Neuron (in vitro differentiated cells): ENCODE results near the gene TCOF1.

ENCODE experiments used
- H2AFZ ChIP-seq: one replicate; pipeline ENCODE4 v1.6.1; 2013; ENCODE audit warnings: low read depth, mild to moderate bottlenecking, inconsistent platforms, low read length, moderate library complexity
- H3K27me3 ChIP-seq: one replicate; pipeline ENCODE4 v1.6.1; 2013; ENCODE audit warnings: low read length; ENCODE audit not compliant: insufficient read depth
- H3K36me3 ChIP-seq: one replicate; pipeline ENCODE4 v1.6.1; 2013; ENCODE audit warnings: low read length; ENCODE audit not compliant: insufficient read depth
- H3K4me1 ChIP-seq: one replicate; pipeline ENCODE4 v1.6.1; 2013; ENCODE audit warnings: low read length; ENCODE audit not compliant: insufficient read depth
- H3K4me3 ChIP-seq: 2 replicates; pipeline ENCODE4 v1.5.1; 2013; ENCODE audit warnings: mild to moderate bottlenecking, low read length, moderate library complexity
- H3K9me3 ChIP-seq: one replicate; pipeline ENCODE4 v1.6.1; 2013; ENCODE audit warnings: low read length

Gene TCOF1

GRCh38 chr5:150393096-150393645, 35.7 kb downstream of the TCOF1 start:
- no peaks in the 10 kb centered on the region for H3K4me1 ChIP-seq
- H2AFZ ChIP-seq: no peak overlapping the region
- H3K27me3 ChIP-seq: no peaks in the 10 kb centered on the region
- no peak overlapping the region for H3K4me3 ChIP-seq
- H3K9me3 ChIP-seq: no peaks in the 10 kb centered on the region
- peaks cover 86% of the 10 kb centered on the region for H3K36me3 ChIP-seq

DNA sequence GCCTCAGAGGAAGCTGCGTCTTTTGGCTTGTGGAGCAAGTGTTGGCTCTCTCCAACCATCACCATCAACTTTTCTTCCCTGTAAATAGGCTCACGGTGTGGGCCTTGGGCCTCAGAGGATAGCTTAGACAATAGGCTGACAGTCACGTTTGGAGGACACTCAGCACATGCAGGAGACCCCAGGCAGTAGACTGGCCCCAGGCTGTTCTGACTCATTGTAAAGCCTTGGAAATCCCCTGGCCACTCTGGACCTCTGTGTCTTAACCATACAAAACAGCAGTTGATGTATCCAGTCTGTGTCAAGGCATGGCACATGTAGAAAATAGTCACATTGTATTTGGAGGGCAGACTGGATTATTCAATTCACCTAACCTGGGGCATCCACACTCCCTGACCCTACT, 36.6 kb downstream of the TCOF1 start:
- no peak overlapping the region for H2AFZ ChIP-seq
- no peaks in the 10 kb centered on the region for H3K27me3 ChIP-seq
- no peak overlapping the region for H3K4me3 ChIP-seq
- no peaks in the 10 kb centered on the region for H3K4me1 ChIP-seq
- H3K36me3 ChIP-seq: peaks cover 89% of the 10 kb centered on the region
- no peaks in the 10 kb centered on the region for H3K9me3 ChIP-seq

DNA sequence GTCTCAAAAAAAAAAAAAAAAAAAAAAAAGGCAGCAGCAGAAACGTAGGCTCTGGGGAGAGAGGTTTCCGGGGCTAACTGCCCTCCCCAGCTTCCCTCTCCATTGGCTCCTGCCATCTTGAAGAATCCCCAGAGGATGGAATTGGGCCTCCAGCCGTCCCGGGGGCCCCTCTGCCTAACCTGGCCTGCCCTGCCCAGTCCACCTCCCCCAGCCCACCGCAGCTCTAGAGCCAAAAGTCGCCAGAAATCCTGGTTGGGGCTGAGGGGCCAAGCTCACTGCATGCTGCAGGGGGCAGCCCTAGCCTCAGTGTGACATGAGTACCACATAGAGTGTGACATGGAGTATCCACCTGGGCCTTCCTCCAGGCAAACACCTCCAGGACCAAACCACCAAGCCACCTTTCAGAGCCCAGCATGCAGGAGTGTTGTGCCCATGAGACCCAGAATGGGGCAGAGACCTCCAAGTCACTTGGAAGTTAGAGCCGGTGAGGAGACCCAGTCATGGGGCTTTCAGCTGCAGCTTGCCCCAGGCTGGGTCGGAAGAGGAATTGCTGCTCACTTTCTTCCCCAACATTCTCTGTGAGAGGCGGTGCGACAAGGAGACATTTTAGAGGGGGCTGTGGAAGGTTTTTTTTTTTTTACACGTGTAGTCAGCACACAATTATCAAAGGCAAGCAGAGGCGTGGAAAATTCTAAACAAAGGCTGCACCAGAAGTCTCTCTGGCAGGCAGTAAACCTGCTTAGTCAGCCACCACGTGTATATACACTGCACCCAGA, 37.6 kb downstream of the TCOF1 start:
- H3K36me3 ChIP-seq: peaks cover 89% of the 10 kb centered on the region
- H3K4me1 ChIP-seq: no peaks in the 10 kb centered on the region
- H3K4me3 ChIP-seq: no peak overlapping the region
- no peaks in the 10 kb centered on the region for H3K9me3 ChIP-seq
- no peaks in the 10 kb centered on the region for H3K27me3 ChIP-seq
- no peak overlapping the region for H2AFZ ChIP-seq

- H3K36me3 ChIP-seq: peaks cover 90% of the 10 kb centered on the region
- no peaks in the 10 kb centered on the region for H3K9me3 ChIP-seq
- H3K4me3 ChIP-seq: no peak overlapping the region
- no peaks in the 10 kb centered on the region for H3K27me3 ChIP-seq
- H3K4me1 ChIP-seq: no peaks in the 10 kb centered on the region
- H2AFZ ChIP-seq: no peak overlapping the region
Observed at GRCh38 chr5:150395688-150395975, 38.1 kb downstream of the TCOF1 start.

GRCh38 chr5:150396267-150396666, 38.8 kb downstream of the TCOF1 start:
- Histone ChIP-seq H3K27me3 (no peaks in the 10 kb centered on the region), H2AFZ (no peak overlapping the region), H3K9me3 (no peaks in the 10 kb centered on the region), H3K4me3 (no peak overlapping the region), H3K36me3 (peaks cover 90% of the 10 kb centered on the region), H3K4me1 (no peaks in the 10 kb centered on the region)

- Histone ChIP-seq H3K4me3 (no peak overlapping the region), H3K4me1 (no peaks in the 10 kb centered on the region), H2AFZ (no peak overlapping the region), H3K36me3 (peaks cover 82% of the 10 kb centered on the region), H3K27me3 (no peaks in the 10 kb centered on the region), H3K9me3 (no peaks in the 10 kb centered on the region)
Observed at GRCh38 chr5:150397146-150397781, 39.8 kb downstream of the TCOF1 start.

DNA sequence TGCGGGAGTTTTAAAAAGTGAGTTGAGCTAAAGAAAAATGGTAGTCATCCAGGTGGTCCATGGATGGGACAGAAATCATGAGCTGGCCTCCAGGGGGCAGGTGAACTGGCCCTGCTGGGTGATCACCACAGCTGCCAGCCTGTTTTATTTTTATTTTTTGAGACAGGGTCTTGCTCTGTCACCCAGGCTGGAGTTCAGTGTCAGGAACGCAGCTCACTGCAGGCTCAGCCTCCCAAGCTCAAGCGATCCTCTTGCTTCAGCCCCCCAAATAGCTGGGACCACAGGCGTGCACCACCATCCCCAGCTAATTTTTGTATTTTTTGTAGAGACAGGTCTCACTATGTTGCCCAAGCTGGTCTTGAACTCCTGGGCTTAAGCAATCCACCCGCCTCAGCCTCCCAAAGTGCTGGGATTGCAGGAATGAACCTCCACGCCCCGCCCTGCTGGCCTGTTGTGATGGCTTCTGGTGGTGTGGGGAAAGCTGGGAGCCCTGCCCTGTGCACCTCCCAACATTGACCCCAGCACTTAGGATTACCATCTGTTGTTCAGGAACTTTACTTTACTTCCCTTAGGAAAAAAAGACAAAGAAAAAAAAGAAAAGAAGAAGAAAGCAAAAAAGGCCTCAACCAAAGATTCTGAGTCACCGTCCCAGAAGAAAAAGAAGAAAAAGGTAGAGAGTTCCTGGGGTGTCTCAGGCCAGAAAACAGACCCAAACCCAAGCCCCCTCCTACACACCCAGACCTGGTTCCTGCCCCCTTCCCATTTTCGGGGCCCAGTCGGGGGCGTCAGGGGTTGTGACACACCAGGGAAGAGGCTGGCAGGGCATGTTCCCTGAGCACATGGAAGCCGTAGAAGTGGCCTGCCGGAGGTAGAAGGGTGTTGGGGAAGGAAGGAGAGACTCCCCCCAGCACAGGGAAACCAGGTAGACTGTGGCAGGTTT, 40.6 kb downstream of the TCOF1 start:
- H3K9me3 ChIP-seq: no peaks in the 10 kb centered on the region
- no peaks in the 10 kb centered on the region for H3K27me3 ChIP-seq
- H3K4me3 ChIP-seq: no peak overlapping the region
- H3K4me1 ChIP-seq: no peaks in the 10 kb centered on the region
- H2AFZ ChIP-seq: no peak overlapping the region
- peaks cover 81% of the 10 kb centered on the region for H3K36me3 ChIP-seq

GRCh38 chr5:150398722-150399523, 41.4 kb downstream of the TCOF1 start:
- H3K4me1 ChIP-seq: no peaks in the 10 kb centered on the region
- no peaks in the 10 kb centered on the region for H3K9me3 ChIP-seq
- H3K36me3 ChIP-seq: peaks cover 72% of the 10 kb centered on the region
- no peak overlapping the region for H3K4me3 ChIP-seq
- H3K27me3 ChIP-seq: no peaks in the 10 kb centered on the region
- H2AFZ ChIP-seq: no peak overlapping the region

- Histone ChIP-seq H3K4me1 (no peaks in the 10 kb centered on the region), H3K36me3 (peaks cover 66% of the 10 kb centered on the region), H2AFZ (no peak overlapping the region), H3K9me3 (no peaks in the 10 kb centered on the region), H3K4me3 (no peak overlapping the region), H3K27me3 (no peaks in the 10 kb centered on the region)
Observed at GRCh38 chr5:150399524-150400211, 42.2 kb downstream of the TCOF1 start.

GRCh38 chr5:150400316-150401075, 43.0 kb downstream of the TCOF1 start:
- H3K36me3 ChIP-seq: peaks cover 59% of the 10 kb centered on the region
- no peak overlapping the region for H2AFZ ChIP-seq
- H3K27me3 ChIP-seq: no peaks in the 10 kb centered on the region

GRCh38 chr5:150401076-150401375, 43.5 kb downstream of the TCOF1 start:
- Histone ChIP-seq H3K4me1 (no peaks in the 10 kb centered on the region), H3K36me3 (peaks cover 54% of the 10 kb centered on the region), H2AFZ (no peak overlapping the region), H3K4me3 (no peak overlapping the region), H3K27me3 (no peaks in the 10 kb centered on the region), H3K9me3 (no peaks in the 10 kb centered on the region)

More at GRCh38 chr5:150400316-150401075, 43.0 kb downstream of the TCOF1 start:
- no peaks in the 10 kb centered on the region for H3K9me3 ChIP-seq
- no peak overlapping the region for H3K4me3 ChIP-seq
- H3K4me1 ChIP-seq: no peaks in the 10 kb centered on the region
